ENCODE measurements around the gene APBB3.

- TF ChIP-seq CTCF (IDR thresholded peaks at IDR 0.05; ENCODE audit: borderline replicate concordance, extremely low read depth, low read length, poor library complexity, severe bottlenecking) (no peak), EZH2 (IDR thresholded peaks at IDR 0.05; ENCODE audit: borderline replicate concordance, low read depth, low read length, severe bottlenecking) (no peak)
Measured at GRCh38 chr5:140561753-140562523, 2.5 kb downstream of the APBB3 start.
